GM18519 (cell line): Measurements from ENCODE around the gene PARP14.
"Not testable (repeated sequence)": the region's sequence is repeated elsewhere in the genome, so short reads cannot be mapped to it uniquely, and the experiment has no call there.

Source experiments
- ATAC-seq: cut with Tn5 transposase; IDR thresholded peaks from one replicate; pipeline ENCODE4 v1.9.1; 2021; ENCODE audit warnings: mild to moderate bottlenecking, moderate library complexity; ENCODE audit not compliant: unreplicated experiment, low FRiP score

Gene PARP14

DNA sequence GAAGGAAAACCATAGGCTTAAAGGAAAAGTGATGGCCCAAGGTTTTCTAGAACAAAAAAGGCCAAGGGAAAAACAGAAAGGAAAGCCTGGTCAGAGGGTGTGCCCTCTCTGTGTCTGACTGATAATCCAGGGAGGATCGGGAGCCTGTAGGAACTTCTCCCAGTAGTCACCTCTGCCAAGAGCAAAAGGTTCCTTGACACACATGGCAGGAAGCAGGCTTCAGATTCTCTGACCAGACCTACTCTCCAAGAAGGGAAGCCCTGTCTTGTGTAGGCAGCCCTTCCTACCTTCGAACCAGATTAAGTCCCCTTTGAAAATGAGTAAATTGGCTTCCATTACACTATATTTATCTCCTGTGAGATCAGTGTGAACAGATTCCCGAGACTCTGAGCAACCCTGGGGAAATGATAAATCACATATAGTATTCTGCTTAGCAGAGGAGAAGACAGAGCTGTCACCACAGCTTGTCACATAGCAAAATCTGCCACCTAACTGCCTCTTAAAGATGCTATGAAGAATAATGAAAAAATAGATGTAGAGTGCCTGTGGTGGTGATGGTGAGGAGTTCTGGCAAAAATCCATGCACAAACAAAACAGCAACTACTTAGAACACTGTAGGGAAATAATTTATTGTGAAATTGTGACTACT, 38.8 kb downstream of the PARP14 start:
- no peak for ATAC-seq

DNA sequence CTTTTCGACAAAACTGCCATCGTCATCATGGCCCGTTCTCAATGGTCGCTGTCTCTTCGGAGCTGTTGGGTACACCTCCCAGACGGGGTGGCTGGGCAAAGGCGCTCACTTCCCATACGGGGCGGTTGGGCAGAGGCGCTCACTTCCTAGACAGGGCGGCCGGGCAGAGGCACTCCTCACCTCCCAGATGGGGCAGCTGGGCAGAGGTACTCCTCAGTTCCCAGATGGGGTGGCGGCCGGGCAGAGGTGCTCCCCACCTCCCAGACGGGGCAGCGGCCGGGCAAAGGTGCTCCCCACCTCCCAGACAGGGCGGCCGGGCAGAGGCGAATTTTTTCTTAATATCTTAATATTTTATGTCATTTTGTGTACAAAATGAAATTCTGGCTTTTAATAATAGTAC, 44.5 kb downstream of the PARP14 start:
- no peak for ATAC-seq

DNA sequence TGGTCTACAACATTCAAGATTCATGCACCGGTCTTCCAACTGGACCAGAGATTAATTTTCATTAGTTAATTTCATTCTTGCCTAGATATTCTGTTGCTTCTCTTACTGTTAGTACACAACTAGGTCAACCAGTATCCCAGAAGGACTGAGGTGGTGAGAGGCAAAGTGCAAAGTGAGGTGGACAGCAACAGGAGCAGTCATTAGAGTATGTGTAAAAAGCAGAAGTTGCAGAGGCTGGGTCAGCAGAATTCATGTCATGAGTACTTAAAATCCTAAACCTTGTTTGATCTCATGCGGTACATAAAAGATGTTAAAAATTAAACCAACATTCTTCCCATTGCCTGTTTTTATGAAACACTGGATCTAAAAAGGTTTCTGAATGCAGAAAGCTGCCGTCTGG, 46.7 kb downstream of the PARP14 start:
- ATAC-seq: no peak

DNA sequence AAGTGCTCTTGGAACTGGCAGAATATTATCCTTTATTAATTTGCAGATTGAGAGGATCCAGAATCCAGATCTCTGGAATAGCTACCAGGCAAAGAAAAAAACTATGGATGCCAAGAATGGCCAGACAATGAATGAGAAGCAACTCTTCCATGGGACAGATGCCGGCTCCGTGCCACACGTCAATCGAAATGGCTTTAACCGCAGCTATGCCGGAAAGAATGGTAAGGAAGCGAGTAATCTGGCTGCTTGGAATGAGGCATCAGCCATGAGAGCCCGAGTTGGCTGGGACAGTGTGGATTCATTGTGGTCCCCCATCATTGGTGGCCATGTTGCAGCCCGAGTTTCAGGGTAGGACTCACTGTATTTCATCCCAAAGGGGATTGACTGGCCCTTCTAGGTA, 47.1 kb downstream of the PARP14 start:
- ATAC-seq: no peak

DNA sequence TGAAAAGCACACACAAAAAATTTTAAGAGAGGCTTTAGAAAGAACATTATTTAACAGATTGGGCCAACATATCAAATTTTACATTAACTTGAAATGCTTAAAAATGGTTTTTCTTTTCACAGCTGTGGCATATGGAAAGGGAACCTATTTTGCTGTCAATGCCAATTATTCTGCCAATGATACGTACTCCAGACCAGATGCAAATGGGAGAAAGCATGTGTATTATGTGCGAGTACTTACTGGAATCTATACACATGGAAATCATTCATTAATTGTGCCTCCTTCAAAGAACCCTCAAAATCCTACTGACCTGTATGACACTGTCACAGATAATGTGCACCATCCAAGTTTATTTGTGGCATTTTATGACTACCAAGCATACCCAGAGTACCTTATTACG, 47.5 kb downstream of the PARP14 start:
- ATAC-seq: no peak

DNA sequence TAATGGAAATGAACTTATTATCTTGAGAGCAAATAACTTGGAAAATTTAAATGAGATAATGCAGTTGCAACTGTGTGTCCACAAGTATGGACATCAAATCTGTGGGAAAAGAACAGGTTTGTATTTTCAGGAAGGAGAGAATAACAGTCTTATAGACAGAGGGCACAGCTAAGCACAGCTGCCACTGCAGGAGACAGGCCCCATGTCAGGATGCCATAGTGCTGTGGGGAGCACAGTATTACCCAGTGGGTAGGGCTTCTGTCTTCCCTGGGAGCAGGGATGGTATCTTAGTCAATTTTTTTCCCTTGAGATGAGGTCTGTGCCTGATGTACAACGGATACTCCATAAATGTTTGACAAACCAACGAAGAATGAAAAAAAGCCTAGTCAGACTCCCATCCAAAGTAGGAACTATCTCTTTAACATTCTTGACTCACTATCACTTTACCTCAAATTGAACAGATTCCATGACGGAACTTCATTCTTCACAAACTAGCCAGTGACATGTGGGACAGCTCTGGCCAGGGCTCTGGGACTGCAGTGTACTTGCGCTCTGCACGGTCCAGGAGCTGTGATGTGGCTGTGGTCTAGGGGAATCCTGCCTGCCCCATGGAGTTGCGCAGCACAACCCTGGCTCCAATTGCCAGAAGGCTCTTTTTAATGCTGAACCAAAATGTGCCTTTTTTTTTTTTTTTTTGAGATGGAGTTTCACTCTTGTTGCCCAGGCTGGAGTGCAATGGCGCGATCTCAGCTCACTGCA, 48.3 kb downstream of the PARP14 start:
- ATAC-seq: no peak

DNA sequence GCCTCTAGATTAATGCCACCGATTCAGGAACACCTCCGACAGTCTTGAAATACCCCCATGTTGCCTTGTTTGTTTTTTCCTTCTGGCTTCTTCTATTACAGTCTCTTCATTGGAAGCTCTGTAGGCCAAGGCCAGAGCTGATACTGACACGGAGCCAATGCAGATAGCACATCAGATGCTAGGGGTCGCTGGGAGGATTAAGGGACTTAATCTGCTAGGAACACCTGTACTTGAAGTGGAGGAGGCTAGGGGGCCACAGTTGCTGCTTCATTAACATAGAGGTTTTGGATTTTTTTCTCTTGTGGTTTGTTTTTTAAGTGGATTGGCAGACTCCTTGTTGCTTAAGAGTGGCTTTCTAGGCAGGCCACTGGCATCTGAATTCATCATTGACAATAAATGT, 49.6 kb downstream of the PARP14 start:
- ATAC-seq: no peak

DNA sequence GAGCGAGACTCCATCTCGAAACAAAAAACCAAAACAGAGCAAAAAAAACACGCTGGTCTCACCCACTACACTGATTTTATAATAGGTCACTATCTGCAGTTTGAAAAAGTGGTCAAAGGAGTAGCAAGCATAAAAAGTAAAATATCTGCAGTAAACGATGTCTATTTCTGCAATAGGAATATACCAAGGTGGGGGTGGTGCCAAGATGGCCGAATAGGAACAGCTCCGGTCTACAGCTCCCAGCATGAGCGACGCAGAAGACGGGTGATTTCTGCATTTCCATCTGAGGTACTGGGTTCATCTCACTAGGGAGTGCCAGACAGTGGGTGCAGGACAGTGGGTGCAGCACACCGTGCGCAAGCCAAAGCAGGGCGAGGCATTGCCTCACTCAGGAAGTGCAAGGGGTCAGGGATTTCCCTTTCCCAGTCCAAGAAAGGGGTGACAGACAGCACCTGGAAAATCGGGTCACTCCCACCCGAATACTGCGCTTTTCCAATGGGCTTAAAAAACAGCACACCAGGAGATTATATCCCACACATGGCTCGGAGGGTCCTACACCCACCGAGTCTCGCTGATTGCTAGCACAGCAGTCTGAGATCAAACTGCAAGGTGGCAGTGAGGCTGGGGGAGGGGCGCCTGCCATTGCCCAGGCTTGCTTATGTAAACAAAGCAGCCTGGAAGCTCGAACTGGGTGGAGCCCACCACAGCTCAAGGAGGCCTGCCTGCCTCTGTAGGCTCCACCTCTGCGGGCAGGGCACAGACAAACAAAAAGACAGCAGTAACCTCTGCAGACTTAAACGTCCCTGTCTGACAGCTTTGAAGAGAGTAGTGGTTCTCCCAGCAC, 52.3 kb downstream of the PARP14 start:
- not testable (repeated sequence) for ATAC-seq

DNA sequence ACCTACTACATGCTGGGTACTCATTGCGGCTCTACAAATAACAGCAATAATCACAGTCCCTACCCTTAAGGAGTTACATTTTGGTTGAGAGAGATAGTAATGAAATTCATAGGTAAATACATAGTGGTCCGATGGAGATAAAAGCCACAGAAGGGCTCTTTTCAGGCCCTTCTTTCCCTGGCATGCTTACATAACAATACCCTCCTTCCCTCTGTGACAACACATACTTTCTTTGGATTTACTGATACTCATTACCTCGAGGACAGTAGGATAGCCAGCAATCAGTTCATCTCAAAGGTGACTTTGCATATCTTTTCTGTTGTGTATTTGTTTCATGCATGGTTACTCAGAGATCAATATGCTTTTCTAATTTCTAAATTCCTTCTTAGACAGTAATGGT, 58.5 kb downstream of the PARP14 start:
- no peak for ATAC-seq

DNA sequence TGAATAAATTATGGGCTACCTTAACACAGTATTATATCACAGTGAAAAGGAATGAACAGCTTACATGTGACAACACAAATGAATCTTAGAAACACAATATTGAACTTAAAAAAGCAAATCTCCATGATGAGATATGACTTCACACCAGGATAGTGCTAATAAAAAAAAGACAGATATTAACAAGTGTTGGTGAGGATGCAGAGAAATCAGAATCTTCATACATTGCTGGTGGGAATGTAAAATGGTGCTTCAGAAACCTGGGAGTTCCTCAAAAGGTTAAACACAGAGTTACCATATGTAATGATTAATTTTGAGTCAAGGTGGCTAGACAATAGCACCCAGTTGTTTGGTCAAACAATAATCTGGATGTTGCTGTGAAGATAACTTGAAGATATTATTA, 61.6 kb downstream of the PARP14 start:
- ATAC-seq: no peak

DNA sequence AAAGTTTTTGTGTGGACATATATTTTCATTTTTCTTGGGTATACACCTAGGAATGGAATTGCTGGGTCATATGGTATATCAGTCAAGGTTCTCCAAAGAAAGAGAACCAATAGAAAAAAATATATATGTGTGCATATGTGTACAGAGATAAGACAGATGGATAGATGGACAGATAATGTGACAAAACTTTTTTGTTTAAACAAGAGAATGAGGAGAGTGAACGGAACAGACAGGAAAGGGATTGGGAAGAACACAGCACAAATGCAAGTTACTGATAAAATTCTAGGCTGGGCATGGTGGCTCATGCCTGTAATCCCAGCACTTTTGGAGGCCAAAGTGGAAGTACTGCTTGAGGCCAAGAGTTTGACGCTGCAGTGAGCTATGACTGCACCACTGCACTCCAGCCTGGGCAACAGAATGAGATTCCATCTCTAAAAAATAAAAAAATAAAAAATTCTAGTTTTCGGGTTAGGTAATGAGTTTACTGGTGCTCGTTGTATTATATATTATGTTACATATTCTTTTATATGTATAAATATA, 63.0 kb downstream of the PARP14 start:
- no peak for ATAC-seq

DNA sequence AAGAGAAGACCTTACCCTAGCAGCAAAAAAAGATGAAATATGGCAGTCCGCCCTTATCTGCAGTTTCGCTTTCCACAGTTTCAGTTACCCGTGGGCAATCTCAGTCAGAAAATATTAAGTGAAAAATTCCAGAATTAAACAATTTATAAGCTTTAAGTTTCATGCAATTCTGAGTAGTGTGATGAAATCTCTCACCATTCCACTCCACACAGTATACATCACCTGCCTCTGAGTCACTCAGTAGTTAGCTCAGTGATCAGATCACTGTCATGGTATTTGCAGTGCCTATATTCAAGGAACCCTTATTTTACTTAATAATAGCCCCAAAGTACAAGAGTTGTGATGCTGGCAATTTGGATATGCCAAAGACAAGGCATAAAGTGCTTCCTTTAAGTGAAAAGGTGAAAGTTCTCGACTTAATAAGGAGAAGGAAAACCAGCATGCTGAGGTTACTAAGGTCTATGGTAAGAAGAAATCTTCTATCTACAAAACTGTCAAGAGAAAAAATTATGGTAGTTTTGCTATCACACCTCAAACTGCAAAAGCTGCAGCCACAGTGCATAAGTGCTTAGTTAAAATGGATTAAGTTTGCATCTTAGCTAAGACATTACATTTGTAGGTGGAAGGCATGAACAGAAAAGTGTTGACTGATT, 64.9 kb downstream of the PARP14 start:
- no peak for ATAC-seq

DNA sequence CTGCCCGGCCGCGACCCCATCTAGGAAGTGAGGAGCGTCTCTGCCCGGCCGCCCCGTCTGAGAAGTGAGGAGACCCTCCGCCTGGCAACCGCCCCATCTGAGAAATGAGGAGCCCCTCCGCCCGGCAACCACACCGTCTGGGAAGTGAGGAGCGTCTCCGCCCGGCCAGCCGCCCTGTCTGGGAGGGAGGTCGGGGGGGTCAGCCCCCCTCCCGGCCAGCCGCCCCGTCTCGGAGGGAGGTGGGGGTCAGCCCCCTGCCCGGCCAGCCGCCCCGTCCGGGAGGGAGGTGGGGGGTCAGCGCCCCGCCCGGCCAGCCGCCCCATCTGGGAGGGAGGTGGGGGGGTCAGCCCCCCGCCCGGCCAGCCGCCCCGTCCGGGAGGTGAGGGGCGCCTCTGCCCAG, 66.7 kb downstream of the PARP14 start:
- not testable (repeated sequence) for ATAC-seq

DNA sequence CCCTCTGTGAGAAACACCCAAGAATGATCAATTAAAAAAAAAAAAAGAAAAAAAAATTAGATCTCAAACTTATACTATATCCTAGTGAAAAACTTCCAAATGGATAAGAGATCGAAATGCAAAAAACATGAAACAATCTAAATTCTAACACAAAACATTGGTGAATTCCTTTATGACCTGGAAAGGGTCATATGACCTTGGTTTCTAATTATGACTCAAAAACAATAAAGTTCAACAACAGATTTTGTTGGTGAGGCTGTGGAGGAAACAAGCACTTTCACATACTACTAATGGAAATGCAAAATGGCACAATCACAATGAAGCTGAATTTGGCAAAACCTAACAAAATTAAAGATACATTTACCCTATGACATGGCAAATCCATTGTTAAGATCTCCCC, 67.7 kb downstream of the PARP14 start:
- no peak for ATAC-seq

DNA sequence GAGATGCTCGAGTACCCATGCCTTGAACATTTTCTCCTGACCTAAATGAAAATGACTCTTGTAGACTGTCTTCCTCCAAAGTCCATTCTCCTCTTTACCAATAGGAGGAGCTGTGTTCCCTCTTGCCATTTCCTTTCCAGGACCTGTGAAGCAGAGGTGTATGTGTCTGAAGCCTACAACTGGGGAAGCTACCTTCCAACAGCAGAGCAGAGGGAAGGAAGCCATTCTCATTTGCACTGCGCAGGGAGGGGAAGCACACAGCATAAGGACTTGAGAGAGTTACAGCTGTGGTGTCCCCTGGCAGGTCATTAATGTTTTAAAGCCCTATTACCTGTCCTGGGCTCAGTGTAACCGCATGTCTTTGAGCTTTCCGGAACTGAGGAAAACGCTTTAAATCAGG, 74.3 kb downstream of the PARP14 start:
- ATAC-seq: no peak

DNA sequence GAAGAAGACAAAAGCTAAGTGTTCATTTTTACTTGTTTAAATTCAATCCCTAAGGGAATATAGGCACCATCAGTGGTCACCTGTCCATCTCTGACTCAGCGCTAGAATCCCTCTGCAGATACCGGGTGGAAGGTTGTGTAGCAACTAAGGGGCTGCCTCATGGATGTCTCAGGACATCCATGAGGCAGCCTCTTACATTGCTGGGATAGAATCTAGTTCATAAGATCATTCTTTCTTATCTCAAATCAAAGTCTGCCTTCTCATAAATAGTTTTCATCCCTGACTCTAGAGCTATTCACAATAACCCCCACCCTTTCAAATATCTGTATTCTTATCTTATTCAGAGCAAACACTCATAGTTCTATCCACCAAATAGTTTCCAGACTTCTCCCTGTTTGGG, 74.9 kb downstream of the PARP14 start:
- ATAC-seq: no peak

DNA sequence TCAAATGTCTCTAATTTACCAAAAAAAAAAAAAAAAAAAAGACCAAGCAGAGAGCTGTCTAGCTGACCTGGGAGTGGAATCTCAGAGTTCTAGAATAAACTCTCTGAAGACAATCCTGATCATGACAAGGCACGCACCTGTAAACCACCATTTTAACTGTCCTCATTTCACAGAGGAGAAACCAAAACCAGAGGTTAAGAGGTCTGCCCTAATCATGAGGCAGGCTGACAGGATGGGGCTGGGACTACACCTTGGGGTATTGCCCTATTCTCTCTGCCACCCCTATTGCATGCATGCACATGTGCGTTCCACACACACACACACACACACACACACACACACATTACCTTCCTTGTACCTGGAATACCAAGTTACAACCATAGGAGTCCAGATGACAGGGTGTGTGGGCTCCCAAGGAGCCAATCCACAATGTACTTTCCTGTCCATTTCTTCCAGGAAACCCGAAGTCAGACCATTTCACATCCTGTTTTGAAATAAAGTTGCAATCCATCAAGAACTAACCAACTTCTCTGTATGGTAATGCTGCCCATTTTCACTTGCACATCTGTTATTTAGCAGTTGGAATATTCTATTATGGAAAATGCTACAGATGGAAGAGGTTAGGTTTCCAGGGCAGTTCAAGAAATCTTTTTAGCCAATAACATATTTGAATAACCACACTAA, 78.4 kb downstream of the PARP14 start:
- ATAC-seq: no peak

DNA sequence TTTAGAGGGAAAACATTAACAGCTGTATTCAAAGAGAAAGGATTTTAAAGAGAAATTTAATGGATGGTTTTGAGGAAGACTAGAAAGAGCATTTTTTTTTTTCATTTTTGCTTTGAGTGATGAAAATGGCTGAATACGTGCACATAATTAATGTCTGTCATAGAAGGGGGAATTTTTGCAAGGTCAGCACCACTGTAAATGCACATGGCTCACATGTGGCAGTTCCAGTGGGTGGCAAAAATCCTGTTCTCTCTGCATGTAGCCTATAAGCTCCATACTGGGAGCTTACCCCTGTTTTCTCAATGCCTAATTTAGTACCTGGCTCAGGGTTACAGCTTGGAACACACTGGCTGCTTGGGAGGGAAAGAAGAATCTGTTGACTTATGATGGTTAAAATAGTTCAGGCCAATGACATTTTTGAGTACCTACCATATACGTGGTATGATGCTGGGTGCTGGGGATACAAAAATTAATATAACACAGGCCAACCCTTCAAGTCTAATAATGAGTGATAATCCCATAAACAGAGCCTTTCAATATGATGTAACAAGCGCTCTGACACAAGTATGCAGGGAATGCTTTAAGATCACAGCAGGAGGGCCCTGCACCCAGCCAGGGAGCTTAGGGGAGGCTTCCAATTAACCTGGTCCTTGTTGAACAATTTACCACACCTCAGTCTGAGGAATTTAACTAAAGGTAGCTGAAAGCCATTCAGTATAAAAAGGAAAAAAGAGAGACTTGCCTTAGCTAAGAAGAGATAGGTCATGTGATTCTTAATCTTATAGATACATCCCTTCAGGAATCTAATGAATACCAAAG, 80.0 kb downstream of the PARP14 start:
- ATAC-seq: no peak

DNA sequence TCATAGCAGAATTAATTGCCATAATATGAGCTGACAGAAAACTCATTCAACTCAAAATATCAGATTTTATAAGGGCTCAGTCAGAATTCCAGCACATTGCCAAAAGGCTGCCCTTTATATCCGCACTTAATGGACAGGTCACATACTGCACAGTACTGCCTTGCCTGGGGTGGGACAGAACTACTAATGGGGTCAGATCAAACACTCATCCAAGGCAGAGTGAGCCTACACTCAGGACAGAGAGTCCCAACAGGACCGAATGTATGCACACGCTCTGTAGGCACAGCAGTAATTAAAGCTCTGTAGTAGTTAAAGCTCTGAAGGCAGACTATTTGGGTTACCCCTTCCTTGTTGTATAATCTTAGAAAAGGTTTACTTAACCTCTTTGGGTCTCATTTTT, 85.8 kb downstream of the PARP14 start:
- ATAC-seq: no peak
